T-cell (primary cell): ENCODE measurements around the gene C4B. TPM values are rescaled to one million over a fixed set of nuclear protein-coding genes. Genes with fewer than 3 reads are reported as not detected.

Experiments
- ATAC-seq, 4 experiments: fragments of 200-7000 bp in 3 of 4; fragments of 150-1000 bp in 1 of 4; cut with Tn5 transposase; replicated peaks in 1 of 4; 1 replicate in 3 of 4; 2 replicates in 1 of 4; pipeline ENCODE4 v1.10.0; 2021; ENCODE audit warnings: moderate library complexity in 3 of 4, mild to moderate bottlenecking in 2 of 4, moderate number of reproducible peaks in 1 of 4
- CTCF ChIA-PET, 2 donors: fragments of 300-600 bp; sonication (Branson Sonifier 250); formaldehyde crosslinking; loops; one replicate each; lab custom pipeline; 2022; ENCODE audit warnings: antibody characterized with exemption in 2 of 2; lab: Charles Lee
- POLR2A ChIA-PET, 2 donors: fragments of 300-600 bp; sonication (Branson Sonifier 250); formaldehyde crosslinking; loops; one replicate each; lab custom pipeline; 2022; ENCODE audit warnings: antibody characterized with exemption in 2 of 2; lab: Charles Lee
- DNase-seq, 35 experiments: peaks; one replicate each; pipeline versions ENCODE4 v3.0.0 to v3.0.0-alpha.2; 2013 to 2023
- H3K27ac ChIP-seq: one replicate; pipeline ENCODE4 v1.5.1; 2013; ENCODE audit warnings: low read length
- H3K27me3 ChIP-seq, 2 experiments: replicated peaks in 1 of 2; 1 replicate in 1 of 2; 2 replicates in 1 of 2; pipeline versions ENCODE4 v1.6.1 to v1.7.0; 2013; ENCODE audit warnings: low read length in 1 of 2, mixed read lengths in 1 of 2; ENCODE audit not compliant: control insufficient read depth in 2 of 2, insufficient read depth in 2 of 2; ENCODE audit errors: extremely low read depth in 1 of 2
- H3K36me3 ChIP-seq, 2 donors: 1 replicate in 1 of 2; 2 replicates in 1 of 2; pipeline versions ENCODE4 v1.6.1 to v1.7.0; 2013; ENCODE audit warnings: low read length in 1 of 2; ENCODE audit not compliant: control insufficient read depth in 2 of 2, insufficient read depth in 1 of 2; ENCODE audit errors: extremely low read depth in 1 of 2
- H3K4me1 ChIP-seq, 2 experiments: 1 replicate in 1 of 2; 2 replicates in 1 of 2; pipeline versions ENCODE4 v1.6.1 to v1.7.0; 2013; ENCODE audit warnings: low read length in 2 of 2, mixed read lengths in 1 of 2; ENCODE audit not compliant: insufficient read depth in 2 of 2, control insufficient read depth in 1 of 2; ENCODE audit errors: extremely low read depth in 1 of 2
- H3K4me3 ChIP-seq, 2 donors: 1 replicate in 1 of 2; 2 replicates in 1 of 2; pipeline versions ENCODE4 v1.5.1 to v1.7.0; 2013; ENCODE audit warnings: mild to moderate bottlenecking in 2 of 2, low read length in 1 of 2, moderate library complexity in 1 of 2; ENCODE audit not compliant: control insufficient read depth in 1 of 2; ENCODE audit errors: extremely low read depth in 1 of 2
- H3K9me3 ChIP-seq: 2 replicates; pipeline ENCODE4 v1.7.0; 2013
- H3K27ac Mint-ChIP-seq, 2 donors: one replicate each; pipeline ENCODE4 v1.8.0; 2020 to 2021; ENCODE audit warnings: mild to moderate bottlenecking in 2 of 2, mixed read lengths in 2 of 2
- H3K27me3 Mint-ChIP-seq, 2 donors: one replicate each; pipeline ENCODE4 v1.8.0; 2021 to 2022; ENCODE audit warnings: mixed read lengths in 2 of 2
- H3K36me3 Mint-ChIP-seq: one replicate; pipeline ENCODE4 v1.8.0; 2021; ENCODE audit warnings: mixed read lengths
- H3K4me1 Mint-ChIP-seq, 3 donors: one replicate each; pipeline ENCODE4 v1.8.0; 2020 to 2022; ENCODE audit warnings: mixed read lengths in 3 of 3, mild to moderate bottlenecking in 1 of 3
- H3K4me3 Mint-ChIP-seq, 3 donors: one replicate each; pipeline ENCODE4 v1.8.0; 2020 to 2022; ENCODE audit warnings: mild to moderate bottlenecking in 3 of 3, mixed read lengths in 3 of 3, moderate library complexity in 3 of 3
- H3K9me3 Mint-ChIP-seq, 3 donors: one replicate each; pipeline ENCODE4 v1.8.0; 2020 to 2022; ENCODE audit warnings: mixed read lengths in 3 of 3
- WGBS: methylation state at CpG from one replicate; pipeline ENCODE4 v1.1.5; 2013; ENCODE audit warnings: missing lambda C conversion rate; ENCODE audit not compliant: insufficient coverage; 5-methylcytosine and 5-hydroxymethylcytosine counted together
- total RNA-seq, 35 experiments: library from RNA in 6 of 35; stranded (reverse) in 6 of 35; fragments of 120-200 nt in 1 of 35; gene quantifications; one replicate each; pipeline versions ENCODE4 v1.2.1 to v1.2.4 and lab custom pipeline; 2013 to 2026

C4B gene
- total RNA-seq, 5 donors from 2014 or later (not counting 1 experiment from before 2014, with no cell fraction given) = 5.5 to 8.4 (median 7.5) TPM

- Histone ChIP-seq H3K27me3 (peaks cover 0 to 18% of the 10 kb centered on the region in 2 experiments), H3K4me3 (no peak overlapping the region), H3K27ac (no peak overlapping the region), H3K4me1 (no peaks in the 10 kb centered on the region), H3K9me3 (no peaks in the 10 kb centered on the region), H3K36me3 (no peaks in the 10 kb centered on the region)
- Mint-ChIP-seq H3K27ac (no peak overlapping the region), H3K9me3 (no peaks in the 10 kb centered on the region), H3K27me3 (peaks cover 0 to 6% of the 10 kb centered on the region in 2 donors), H3K36me3 (no peaks in the 10 kb centered on the region), H3K4me1 (peaks cover 0 to 5% (median 0%) of the 10 kb centered on the region in 3 donors), H3K4me3 (no peak overlapping the region)
- DNase-seq (no peak), ATAC-seq (no peak)
- WGBS = 79% methylated on average over 12 of the region's 24 CpGs
- ChIA-PET POLR2A (no interaction called here), CTCF (no interaction called here)
Observed at GRCh38 chr6:32069878-32070515, 55.4 kb downstream of the C4B start.

GRCh38 chr6:32070814-32071543 lies 56.4 kb downstream of the C4B start:
- 89% methylated on average over 13 of the region's 16 CpGs for WGBS
- Mint-ChIP-seq H3K27ac (no peak overlapping the region), H3K9me3 (no peaks in the 10 kb centered on the region), H3K4me1 (peaks cover 0 to 5% (median 0%) of the 10 kb centered on the region in 3 donors), H3K36me3 (no peaks in the 10 kb centered on the region), H3K4me3 (no peak overlapping the region), H3K27me3 (peaks cover 4 to 6% of the 10 kb centered on the region in 2 donors)
- no peak overlapping the region for H3K4me3 ChIP-seq
- no peaks in the 10 kb centered on the region for H3K4me1 ChIP-seq
- ATAC-seq (no peak), DNase-seq (no peak)
- no peaks in the 10 kb centered on the region for H3K9me3 ChIP-seq
- ChIA-PET POLR2A (no interaction called here), CTCF (no interaction called here)
- H3K36me3 ChIP-seq = no peaks in the 10 kb centered on the region
- no peak overlapping the region for H3K27ac ChIP-seq
- peaks cover 0 to 25% of the 10 kb centered on the region in 2 experiments for H3K27me3 ChIP-seq

DNA sequence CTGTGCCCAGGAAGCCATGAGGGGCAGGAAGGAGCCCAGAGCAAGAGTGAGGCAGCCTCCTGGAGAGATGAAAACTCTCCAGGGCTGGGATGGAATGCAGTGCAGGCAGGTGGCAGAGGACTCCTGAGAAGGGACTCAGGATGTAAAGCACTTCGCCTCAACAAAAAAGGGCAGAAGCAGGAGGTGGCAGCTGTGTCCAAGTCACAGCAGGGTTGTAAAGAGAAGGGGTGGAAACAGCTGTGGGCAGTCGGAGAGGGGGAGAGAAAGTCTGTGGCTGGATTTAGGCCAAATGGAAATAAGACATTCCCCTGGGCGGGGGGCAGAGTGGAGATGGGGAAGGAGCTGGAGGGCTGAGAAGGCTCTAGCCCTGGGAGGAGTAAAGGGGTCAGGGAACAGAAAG lies 58.5 kb downstream of the C4B start:
- no peak overlapping the region for H3K4me3 ChIP-seq

DNA sequence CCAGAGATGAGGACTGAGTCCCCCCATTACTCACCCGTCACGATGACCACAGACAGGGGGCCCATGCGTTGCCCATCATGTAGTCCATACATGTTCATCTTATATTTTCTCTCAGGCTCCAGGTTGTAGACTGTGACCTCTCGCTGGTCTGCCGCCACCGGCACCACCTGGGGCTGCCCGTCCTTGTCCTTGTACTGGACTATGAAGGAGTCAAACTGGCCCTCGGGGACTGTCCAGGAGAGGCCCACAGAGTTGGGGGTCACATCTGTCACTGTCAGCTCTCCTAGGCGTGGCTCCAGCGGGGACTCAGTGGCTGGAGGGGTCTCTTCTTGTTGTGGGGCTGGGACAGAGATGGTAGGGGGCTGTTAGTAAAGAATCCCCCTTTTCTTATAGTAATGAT lies 59.0 kb downstream of the C4B start:
- Histone ChIP-seq H3K4me3 (no peak overlapping the region), H3K27me3 (peaks cover 0 to 26% of the 10 kb centered on the region in 2 experiments), H3K9me3 (no peaks in the 10 kb centered on the region), H3K36me3 (no peaks in the 10 kb centered on the region), H3K27ac (no peak overlapping the region), H3K4me1 (no peaks in the 10 kb centered on the region)
- ATAC-seq = no peak
- POLR2A ChIA-PET = no interaction called here
- no peaks in the 10 kb centered on the region for H3K36me3 Mint-ChIP-seq
- H3K27ac Mint-ChIP-seq = no peak overlapping the region
- CTCF ChIA-PET = no interaction called here
- no peak for DNase-seq
- H3K9me3 Mint-ChIP-seq = no peaks in the 10 kb centered on the region
- no peak overlapping the region for H3K4me3 Mint-ChIP-seq
- WGBS = 90% methylated on average over 5 of the region's 10 CpGs
- H3K4me1 Mint-ChIP-seq = no peaks in the 10 kb centered on the region
- peaks cover 4 to 6% of the 10 kb centered on the region in 2 donors for H3K27me3 Mint-ChIP-seq

More for the DNA sequence above, 58.5 kb downstream of the C4B start:
- H3K4me3 Mint-ChIP-seq = no peak overlapping the region
- WGBS = 82% methylated on average over 3 of the region's 3 CpGs
- H3K27me3 Mint-ChIP-seq = peaks cover 4 to 6% of the 10 kb centered on the region in 2 donors
- ChIA-PET CTCF (no interaction called here), POLR2A (no interaction called here)
- H3K36me3 Mint-ChIP-seq = no peaks in the 10 kb centered on the region
- no peaks in the 10 kb centered on the region for H3K9me3 ChIP-seq
- no peak overlapping the region for H3K27ac Mint-ChIP-seq
- H3K27ac ChIP-seq = no peak overlapping the region
- H3K27me3 ChIP-seq = peaks cover 0 to 27% of the 10 kb centered on the region in 2 experiments
- DNase-seq (no peak), ATAC-seq (no peak)
- H3K4me1 ChIP-seq = no peaks in the 10 kb centered on the region
- H3K9me3 Mint-ChIP-seq = no peaks in the 10 kb centered on the region
- H3K36me3 ChIP-seq = no peaks in the 10 kb centered on the region
- H3K4me1 Mint-ChIP-seq = no peaks in the 10 kb centered on the region

- 84% methylated on average over 8 of the region's 8 CpGs for WGBS
Observed at GRCh38 chr6:32074996-32075532, 60.5 kb downstream of the C4B start.

GRCh38 chr6:32075781-32076180 lies 61.2 kb downstream of the C4B start:
- Mint-ChIP-seq H3K36me3 (no peaks in the 10 kb centered on the region), H3K4me3 (no peak overlapping the region), H3K4me1 (peaks cover 0 to 3% (median 0%) of the 10 kb centered on the region in 3 donors), H3K27me3 (peaks cover 0 to 4% of the 10 kb centered on the region in 2 donors), H3K27ac (no peak overlapping the region), H3K9me3 (no peaks in the 10 kb centered on the region)
- WGBS = 83% methylated on average over 1 of the region's 3 CpGs
- no peak for DNase-seq
- H3K4me3 ChIP-seq = no peak overlapping the region
- H3K27ac ChIP-seq = no peak overlapping the region
- POLR2A ChIA-PET = no interaction called here
- no peaks in the 10 kb centered on the region for H3K9me3 ChIP-seq
- H3K4me1 ChIP-seq = no peaks in the 10 kb centered on the region
- peaks cover 0 to 20% of the 10 kb centered on the region in 2 experiments for H3K27me3 ChIP-seq
- CTCF ChIA-PET = no interaction called here
- no peak for ATAC-seq
- H3K36me3 ChIP-seq = no peaks in the 10 kb centered on the region

More at GRCh38 chr6:32074996-32075532, 60.5 kb downstream of the C4B start:
- H3K27ac Mint-ChIP-seq = no peak overlapping the region
- ATAC-seq = no peak
- H3K9me3 Mint-ChIP-seq = no peaks in the 10 kb centered on the region
- H3K27ac ChIP-seq = no peak overlapping the region
- H3K27me3 Mint-ChIP-seq = peaks cover 4% of the 10 kb centered on the region in 2 donors
- no peaks in the 10 kb centered on the region for H3K4me1 ChIP-seq
- peaks cover 0 to 20% of the 10 kb centered on the region in 2 experiments for H3K27me3 ChIP-seq
- ChIA-PET CTCF (no interaction called here), POLR2A (no interaction called here)
- H3K4me1 Mint-ChIP-seq = no peaks in the 10 kb centered on the region
- H3K9me3 ChIP-seq = no peaks in the 10 kb centered on the region
- H3K4me3 Mint-ChIP-seq = no peak overlapping the region
- no peak overlapping the region for H3K4me3 ChIP-seq
- H3K36me3 ChIP-seq = no peaks in the 10 kb centered on the region
- no peak for DNase-seq
- H3K36me3 Mint-ChIP-seq = no peaks in the 10 kb centered on the region
